Ascending aorta (tissue), 2 donors: ENCODE data around the gene PPP2R2D. TPM values are rescaled to one million over a fixed set of nuclear protein-coding genes. Genes with fewer than 3 reads are reported as not detected.

Source experiments
- DNase-seq, 2 donors: peaks; one replicate each; pipeline ENCODE4 v3.0.0-alpha.2; 2019; ENCODE audit warnings: low spot score in 2 of 2
- H3K27ac ChIP-seq, 2 donors: fragments of 200-600 bp; sonication (generic); one replicate each; pipeline ENCODE4 v1.5.1; 2016 to 2017; ENCODE audit warnings: mild to moderate bottlenecking in 1 of 2
- H3K27me3 ChIP-seq: fragments of 200-600 bp; sonication (generic); one replicate; pipeline ENCODE4 v1.5.1; 2017
- H3K36me3 ChIP-seq, 2 donors: fragments of 200-600 bp; sonication (generic); one replicate each; pipeline ENCODE4 v1.5.1; 2016
- H3K4me1 ChIP-seq, 2 donors: fragments of 200-600 bp; sonication (generic); one replicate each; pipeline ENCODE4 v1.5.1; 2016 to 2017; ENCODE audit warnings: mild to moderate bottlenecking in 1 of 2
- H3K4me3 ChIP-seq, 2 donors: fragments of 200-600 bp; sonication (generic); one replicate each; pipeline ENCODE4 v1.5.1; 2016 to 2017; ENCODE audit warnings: mild to moderate bottlenecking in 1 of 2
- H3K9me3 ChIP-seq, 2 donors: fragments of 200-600 bp; sonication (generic); one replicate each; pipeline ENCODE4 v1.5.1; 2016
- intact Hi-C: fragments of 100-400 bp; cut with DNase I; formaldehyde crosslinking; loops from one replicate; pipeline ENCODE4 v1.15.1; 2023
- total RNA-seq: library from RNA; depleted of rRNA; stranded (reverse); fragments of >200 nt; gene quantifications from one replicate; pipeline ENCODE4 v1.1.0, GENCODE V29; 2016
- TF ChIP-seq, protein P1 (sequence below), 3 experiments: fragments of 200-600 bp in 2 of 3; fragments of 450-650 bp in 1 of 3; sonication (generic) in 2 of 3; IDR thresholded peaks; one replicate each; pipeline ENCODE4 v1.5.1; 2016 to 2019; ENCODE audit warnings: antibody characterized with exemption in 3 of 3, mild to moderate bottlenecking in 1 of 3, moderate library complexity in 1 of 3

Gene PPP2R2D
- total RNA-seq, 1 donor from 2014 or later = 11.8 TPM

DNA sequence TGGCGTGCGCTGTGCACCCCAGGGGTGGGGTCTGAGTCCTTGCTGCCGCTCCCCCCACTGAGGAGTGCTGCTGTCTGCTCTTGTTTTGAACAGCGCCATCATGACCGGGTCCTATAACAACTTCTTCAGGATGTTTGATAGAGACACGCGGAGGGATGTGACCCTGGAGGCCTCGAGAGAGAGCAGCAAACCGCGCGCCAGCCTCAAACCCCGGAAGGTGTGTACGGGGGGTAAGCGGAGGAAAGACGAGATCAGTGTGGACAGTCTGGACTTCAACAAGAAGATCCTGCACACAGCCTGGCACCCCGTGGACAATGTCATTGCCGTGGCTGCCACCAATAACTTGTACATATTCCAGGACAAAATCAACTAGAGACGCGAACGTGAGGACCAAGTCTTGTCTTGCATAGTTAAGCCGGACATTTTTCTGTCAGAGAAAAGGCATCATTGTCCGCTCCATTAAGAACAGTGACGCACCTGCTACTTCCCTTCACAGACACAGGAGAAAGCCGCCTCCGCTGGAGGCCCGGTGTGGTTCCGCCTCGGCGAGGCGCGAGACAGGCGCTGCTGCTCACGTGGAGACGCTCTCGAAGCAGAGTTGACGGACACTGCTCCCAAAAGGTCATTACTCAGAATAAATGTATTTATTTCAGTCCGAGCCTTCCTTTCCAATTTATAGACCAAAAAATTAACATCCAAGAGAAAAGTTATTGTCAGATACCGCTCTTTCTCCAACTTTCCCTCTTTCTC, 55.0 kb downstream of the PPP2R2D start:
- peaks cover 24 to 60% of the 10 kb centered on the region in 2 donors for H3K36me3 ChIP-seq

DNA sequence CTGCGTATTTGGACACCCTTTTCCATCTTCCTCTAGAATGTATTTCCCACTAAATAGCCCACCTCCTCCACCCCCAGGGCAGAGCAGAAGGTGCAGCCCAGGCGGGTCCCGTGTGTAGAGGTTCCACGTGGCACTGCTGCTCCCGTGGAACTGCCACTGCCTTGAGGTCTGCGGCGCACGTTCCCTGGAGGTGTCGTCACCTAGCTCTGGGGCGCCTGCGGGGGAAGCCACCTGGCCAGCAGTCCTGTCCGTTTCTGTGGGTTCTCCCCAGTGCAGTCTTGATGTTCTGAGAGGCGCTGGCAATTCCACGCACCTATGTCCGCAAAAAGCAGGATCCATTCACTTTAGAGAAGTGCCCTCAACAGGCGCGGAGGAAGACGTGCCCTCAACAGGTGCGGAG, 59.0 kb downstream of the PPP2R2D start:
- TF ChIP-seq, protein P1, sequence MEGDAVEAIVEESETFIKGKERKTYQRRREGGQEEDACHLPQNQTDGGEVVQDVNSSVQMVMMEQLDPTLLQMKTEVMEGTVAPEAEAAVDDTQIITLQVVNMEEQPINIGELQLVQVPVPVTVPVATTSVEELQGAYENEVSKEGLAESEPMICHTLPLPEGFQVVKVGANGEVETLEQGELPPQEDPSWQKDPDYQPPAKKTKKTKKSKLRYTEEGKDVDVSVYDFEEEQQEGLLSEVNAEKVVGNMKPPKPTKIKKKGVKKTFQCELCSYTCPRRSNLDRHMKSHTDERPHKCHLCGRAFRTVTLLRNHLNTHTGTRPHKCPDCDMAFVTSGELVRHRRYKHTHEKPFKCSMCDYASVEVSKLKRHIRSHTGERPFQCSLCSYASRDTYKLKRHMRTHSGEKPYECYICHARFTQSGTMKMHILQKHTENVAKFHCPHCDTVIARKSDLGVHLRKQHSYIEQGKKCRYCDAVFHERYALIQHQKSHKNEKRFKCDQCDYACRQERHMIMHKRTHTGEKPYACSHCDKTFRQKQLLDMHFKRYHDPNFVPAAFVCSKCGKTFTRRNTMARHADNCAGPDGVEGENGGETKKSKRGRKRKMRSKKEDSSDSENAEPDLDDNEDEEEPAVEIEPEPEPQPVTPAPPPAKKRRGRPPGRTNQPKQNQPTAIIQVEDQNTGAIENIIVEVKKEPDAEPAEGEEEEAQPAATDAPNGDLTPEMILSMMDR (IDR thresholded peaks at IDR 0.05) = no peak
- intact Hi-C loops = no loop called here

More for the DNA sequence above, 55.0 kb downstream of the PPP2R2D start:
- Histone ChIP-seq H3K4me1 (no peaks in the 10 kb centered on the region), H3K9me3 (no peaks in the 10 kb centered on the region), H3K27ac (no peak overlapping the region), H3K4me3 (no peak overlapping the region), H3K27me3 (no peaks in the 10 kb centered on the region)
- intact Hi-C loops = no loop called here
- no peak for DNase-seq
- TF ChIP-seq, protein P1 (IDR thresholded peaks at IDR 0.05) = no peak

DNA sequence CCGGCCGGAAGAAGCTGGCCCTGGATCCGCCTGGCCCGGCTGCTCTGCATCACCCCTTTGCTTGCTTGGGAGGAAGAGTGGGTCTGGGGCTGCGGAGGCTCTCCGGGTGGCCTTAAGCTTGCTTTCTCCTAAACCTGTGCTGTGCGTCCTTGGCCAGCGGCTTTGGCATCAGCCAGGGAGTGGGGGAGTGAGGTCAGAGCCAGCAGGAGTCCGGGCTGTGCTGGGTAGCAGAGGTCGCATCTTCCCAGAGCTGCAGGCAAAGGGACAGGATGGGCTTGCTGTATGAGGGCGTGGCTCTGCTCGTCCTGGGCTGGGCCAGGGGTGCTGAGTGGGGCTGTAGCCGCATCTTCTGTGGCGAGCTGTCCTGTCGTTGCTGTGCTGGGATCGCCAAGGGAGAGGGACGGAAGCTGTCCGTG, 59.8 kb downstream of the PPP2R2D start:
- intact Hi-C loops = no loop called here
- DNase-seq = no peak
- no peak overlapping the region for H3K4me3 ChIP-seq
- TF ChIP-seq, protein P1 (IDR thresholded peaks at IDR 0.05) = no peak
- H3K27me3 ChIP-seq = no peaks in the 10 kb centered on the region
- H3K36me3 ChIP-seq = peaks cover 22 to 42% of the 10 kb centered on the region in 2 donors
- no peaks in the 10 kb centered on the region for H3K4me1 ChIP-seq
- H3K9me3 ChIP-seq = no peaks in the 10 kb centered on the region
- H3K27ac ChIP-seq = no peak overlapping the region

More for the DNA sequence above, 59.0 kb downstream of the PPP2R2D start:
- H3K27me3 ChIP-seq = no peaks in the 10 kb centered on the region
- no peak overlapping the region for H3K4me3 ChIP-seq
- DNase-seq = no peak
- peaks cover 22 to 41% of the 10 kb centered on the region in 2 donors for H3K36me3 ChIP-seq
- no peak overlapping the region for H3K27ac ChIP-seq
- no peaks in the 10 kb centered on the region for H3K4me1 ChIP-seq
- H3K9me3 ChIP-seq = no peaks in the 10 kb centered on the region

DNA sequence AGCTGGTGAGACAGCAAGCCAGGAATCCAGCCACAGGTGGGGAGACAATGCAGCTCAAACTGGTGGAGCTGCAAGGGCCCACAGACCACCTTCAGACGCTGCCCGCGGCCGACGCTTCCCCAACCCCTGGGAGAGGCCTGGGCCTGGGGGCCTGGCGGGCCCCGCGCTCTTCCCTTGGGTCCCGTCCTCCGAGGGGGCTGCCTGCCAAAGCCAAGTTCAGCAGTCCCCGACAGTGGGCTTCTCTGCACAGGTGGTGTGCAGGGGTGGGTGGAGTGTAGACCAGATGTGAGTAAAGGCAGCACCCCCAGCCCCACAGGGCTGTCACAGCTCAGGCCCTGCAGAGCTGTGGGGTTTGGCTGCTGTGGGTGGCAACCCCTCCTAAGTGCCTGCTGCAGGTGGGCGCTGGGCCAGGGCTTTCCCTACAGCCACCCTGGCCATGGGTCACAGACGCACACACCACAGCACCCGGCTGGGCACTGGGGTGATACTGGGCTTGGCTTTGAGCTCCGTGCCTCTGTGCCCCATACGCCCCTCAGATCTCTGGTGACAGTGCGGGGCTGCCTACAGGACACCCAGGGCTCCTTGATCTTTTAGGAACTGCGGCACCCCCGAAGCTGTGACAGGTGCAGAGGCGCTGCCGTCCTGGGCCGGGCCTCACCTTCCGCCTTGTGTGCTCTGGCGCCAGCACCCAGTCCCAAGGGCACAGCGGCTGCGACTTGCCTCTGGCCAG, 60.4 kb downstream of the PPP2R2D start:
- H3K27me3 ChIP-seq = no peaks in the 10 kb centered on the region
- intact Hi-C loops = no loop called here
- H3K36me3 ChIP-seq = peaks cover 16 to 41% of the 10 kb centered on the region in 2 donors
- H3K4me1 ChIP-seq = no peaks in the 10 kb centered on the region
- no peak overlapping the region for H3K4me3 ChIP-seq
- TF ChIP-seq, protein P1 (IDR thresholded peaks at IDR 0.05) = no peak
- H3K9me3 ChIP-seq = no peaks in the 10 kb centered on the region
- H3K27ac ChIP-seq = no peak overlapping the region
- DNase-seq = no peak

DNA sequence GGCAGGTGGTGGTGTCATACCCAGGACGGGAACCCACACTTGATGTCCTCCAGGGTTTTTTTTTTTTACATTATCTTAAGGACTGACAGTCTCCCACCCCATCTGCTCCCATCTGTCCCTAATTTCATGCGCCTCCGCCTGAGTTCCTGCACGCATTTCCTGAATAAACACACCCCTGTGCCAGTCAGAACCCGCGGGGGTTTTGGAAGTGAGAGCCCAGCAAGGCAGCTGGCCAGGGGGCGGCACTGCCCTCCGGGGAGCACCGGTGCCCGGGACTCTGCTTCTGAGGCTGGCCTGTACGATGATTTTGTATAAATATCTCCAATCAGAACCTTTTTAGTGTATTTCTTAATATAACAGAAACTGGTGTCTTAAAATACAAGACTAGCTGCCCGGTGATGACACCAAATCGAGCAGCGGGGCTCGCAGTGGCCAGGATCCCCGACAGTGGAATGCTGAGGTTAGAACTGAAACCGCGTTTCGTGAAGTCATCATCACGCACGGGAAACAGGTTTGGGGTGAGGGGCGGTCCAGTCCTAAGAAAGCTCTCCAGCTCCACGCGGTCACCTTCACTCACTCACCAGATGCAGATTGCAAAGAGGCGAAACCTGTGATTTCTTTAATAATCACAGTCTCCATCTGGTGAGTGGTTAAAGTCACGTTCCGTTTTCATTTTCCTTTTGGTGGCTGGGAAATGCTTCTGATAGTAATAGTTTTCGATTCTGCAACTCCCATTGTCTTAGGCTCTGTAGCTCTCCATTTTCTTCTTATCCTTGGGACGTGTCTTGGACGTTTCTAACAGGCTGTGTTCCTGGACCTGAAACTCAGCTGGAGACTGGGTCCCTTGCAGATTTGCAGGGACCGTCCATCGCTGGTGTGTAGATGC, 61.2 kb downstream of the PPP2R2D start:
- Histone ChIP-seq H3K27me3 (no peaks in the 10 kb centered on the region), H3K36me3 (peaks cover 8 to 40% of the 10 kb centered on the region in 2 donors), H3K9me3 (no peaks in the 10 kb centered on the region), H3K4me1 (no peaks in the 10 kb centered on the region), H3K4me3 (no peak overlapping the region), H3K27ac (no peak overlapping the region)
- intact Hi-C loops = no loop called here
- no peak for DNase-seq
- TF ChIP-seq, protein P1 (IDR thresholded peaks at IDR 0.05) = no peak
